HEK293 (cell line): ENCODE data around the gene MIR17HG.

Experiments
- CTCF ChIA-PET: fragments of 350-600 bp; formaldehyde crosslinking; extraction: SDS; loops from one replicate; lab custom pipeline; 2021; ENCODE audit warnings: antibody characterized with exemption; lab: Yijun Ruan, JAX
- POLR2A ChIA-PET: fragments of 300-600 bp; formaldehyde crosslinking; extraction: SDS; loops from one replicate; lab custom pipeline; 2020; ENCODE audit warnings: antibody characterized with exemption, inconsistent platforms; lab: Yijun Ruan, JAX
- H3K27ac ChIP-seq: fragments of 200-500 bp; sonication (Bioruptor generic); 2 replicates; pipeline ENCODE4 v1.5.1; 2014; ENCODE audit warnings: low read depth, low read length, control low read depth, inconsistent platforms; ENCODE audit errors: extremely low read depth
- H3K36me3 ChIP-seq, 2 experiments: fragments of 200-500 bp in 1 of 2; sonication (Bioruptor generic) in 1 of 2; 1 replicate in 1 of 2; 2 replicates in 1 of 2; pipeline ENCODE4 v1.5.1; 2014 to 2017; ENCODE audit warnings: inconsistent platforms in 2 of 2, low read length in 2 of 2; ENCODE audit not compliant: control insufficient read depth in 2 of 2, insufficient read depth in 1 of 2
- H3K4me1 ChIP-seq: fragments of 200-500 bp; sonication (Bioruptor generic); 2 replicates; pipeline ENCODE4 v1.5.1; 2014; ENCODE audit warnings: mild to moderate bottlenecking, low read length, inconsistent platforms; ENCODE audit not compliant: control insufficient read depth, insufficient read depth
- H3K4me3 ChIP-seq: 2 replicates; pipeline ENCODE4 v1.5.1; 2011; ENCODE audit warnings: low read depth, mild to moderate bottlenecking, control low read depth, low read length, moderate library complexity
- H3K9me3 ChIP-seq: fragments of 200-500 bp; sonication (Bioruptor generic); 2 replicates; pipeline ENCODE4 v1.5.1; 2014; ENCODE audit warnings: low read depth, low read length, inconsistent platforms; ENCODE audit not compliant: control insufficient read depth, insufficient read depth
- ELK4 ChIP-seq: IDR thresholded peaks from 2 replicates; pipeline ENCODE4 v1.6.1; 2011; ENCODE audit warnings: mild to moderate bottlenecking, low read depth, low read length, borderline replicate concordance
- KLF1 ChIP-seq: fragments of 450-650 bp; formaldehyde crosslinking; IDR thresholded peaks from 2 replicates; pipeline ENCODE4 v1.5.1; 2016; ENCODE audit warnings: missing biosample characterization, missing genetic modification characterization
- KLF8 ChIP-seq: fragments of 450-650 bp; formaldehyde crosslinking; IDR thresholded peaks from 2 replicates; pipeline ENCODE4 v1.5.1; 2016; ENCODE audit warnings: missing biosample characterization, missing genetic modification characterization
- KLF9 ChIP-seq: fragments of 450-650 bp; formaldehyde crosslinking; IDR thresholded peaks from 2 replicates; pipeline ENCODE4 v1.5.1; 2016; ENCODE audit warnings: missing biosample characterization, missing genetic modification characterization, low read depth
- PRDM10 ChIP-seq: fragments of 450-650 bp; formaldehyde crosslinking; IDR thresholded peaks from 2 replicates; pipeline ENCODE4 v1.5.1; 2016; ENCODE audit warnings: missing biosample characterization, missing genetic modification characterization
- RBAK ChIP-seq: fragments of 450-650 bp; formaldehyde crosslinking; IDR thresholded peaks from 2 replicates; pipeline ENCODE4 v1.5.1; 2016; ENCODE audit warnings: missing biosample characterization, missing genetic modification characterization
- SP2 ChIP-seq: fragments of 450-650 bp; formaldehyde crosslinking; IDR thresholded peaks from 2 replicates; pipeline ENCODE4 v1.5.1; 2016; ENCODE audit warnings: missing biosample characterization, missing genetic modification characterization
- WT1 ChIP-seq: fragments of 450-650 bp; formaldehyde crosslinking; IDR thresholded peaks from 2 replicates; pipeline ENCODE4 v1.5.1; 2016; ENCODE audit warnings: missing biosample characterization, missing genetic modification characterization
- ZBTB44 ChIP-seq: fragments of 450-650 bp; IDR thresholded peaks from 2 replicates; pipeline ENCODE4 v1.5.1; 2018; ENCODE audit warnings: missing biosample characterization, mild to moderate bottlenecking, missing genetic modification characterization
- ZFHX2 ChIP-seq: fragments of 450-650 bp; formaldehyde crosslinking; conservative IDR thresholded peaks from 2 replicates; pipeline ENCODE4 v1.5.1; 2016; ENCODE audit warnings: missing biosample characterization, missing genetic modification characterization
- ZIC2 ChIP-seq: fragments of 450-650 bp; formaldehyde crosslinking; IDR thresholded peaks from 2 replicates; pipeline ENCODE4 v1.5.1; 2016; ENCODE audit warnings: missing biosample characterization, missing genetic modification characterization
- ZNF112 ChIP-seq: fragments of 450-650 bp; formaldehyde crosslinking; IDR thresholded peaks from 2 replicates; pipeline ENCODE4 v1.5.0; 2017; ENCODE audit warnings: missing biosample characterization, missing genetic modification characterization
- ZNF184 ChIP-seq: fragments of 450-650 bp; IDR thresholded peaks from 2 replicates; pipeline ENCODE4 v1.5.1; 2018; ENCODE audit warnings: missing biosample characterization, mild to moderate bottlenecking, missing genetic modification characterization
- ZNF366 ChIP-seq: fragments of 450-650 bp; formaldehyde crosslinking; conservative IDR thresholded peaks from 2 replicates; pipeline ENCODE4 v1.5.1; 2016; ENCODE audit warnings: missing biosample characterization, missing genetic modification characterization
- ZNF529 ChIP-seq: fragments of 450-650 bp; formaldehyde crosslinking; IDR thresholded peaks from 2 replicates; pipeline ENCODE4 v1.5.1; 2017; ENCODE audit warnings: missing genetic modification characterization, missing biosample characterization; ENCODE audit not compliant: insufficient replicate concordance
- ZNF561 ChIP-seq: fragments of 450-650 bp; IDR thresholded peaks from 2 replicates; pipeline ENCODE4 v1.5.1; 2018; ENCODE audit warnings: missing biosample characterization, missing genetic modification characterization, borderline replicate concordance
- ZNF580 ChIP-seq: fragments of 450-650 bp; formaldehyde crosslinking; IDR thresholded peaks from 2 replicates; pipeline ENCODE4 v1.5.1; 2016; ENCODE audit warnings: missing biosample characterization, missing genetic modification characterization
- ZNF664 ChIP-seq: fragments of 450-650 bp; formaldehyde crosslinking; IDR thresholded peaks from 2 replicates; pipeline ENCODE4 v1.5.1; 2016; ENCODE audit warnings: missing biosample characterization, missing genetic modification characterization
- ZXDB ChIP-seq: fragments of 450-650 bp; formaldehyde crosslinking; IDR thresholded peaks from 2 replicates; pipeline ENCODE4 v1.5.1; 2016; ENCODE audit warnings: missing biosample characterization, missing genetic modification characterization

MIR17HG gene

GRCh38 chr13:91356919-91357612 lies 9.6 kb downstream of the MIR17HG start:
- TF ChIP-seq ZNF366 (tag by site-specific recombination) = no peak
- TF ChIP-seq KLF1 (tag by site-specific recombination) = no peak
- no peak for TF ChIP-seq ZNF664 (tag by site-specific recombination)
- no peak for TF ChIP-seq ZNF112 (tag by site-specific recombination)
- TF ChIP-seq ZNF561 = no peak
- no peak for TF ChIP-seq ZIC2 (tag by site-specific recombination)
- no peak for TF ChIP-seq RBAK (tag by site-specific recombination)
- TF ChIP-seq ZXDB (tag by site-specific recombination) = no peak
- TF ChIP-seq SP2 (tag by site-specific recombination) = no peak
- no peak for TF ChIP-seq KLF9 (tag by site-specific recombination)
- TF ChIP-seq ZNF529 (tag by site-specific recombination) = no peak
- no peak for TF ChIP-seq ZNF580
- TF ChIP-seq ZFHX2 = no peak
- no peak for TF ChIP-seq ZBTB44 (tag by site-specific recombination)
- no peak for TF ChIP-seq ZNF184 (tag by site-specific recombination)
- no peak for TF ChIP-seq PRDM10 (tag by site-specific recombination)
- no peak for TF ChIP-seq KLF8 (tag by site-specific recombination)
- TF ChIP-seq ELK4 = no peak
- no peak for TF ChIP-seq WT1 (tag by site-specific recombination)
- Histone ChIP-seq H3K27ac (no peak overlapping the region), H3K4me3 (no peak overlapping the region), H3K4me1 (no peaks in the 10 kb centered on the region), H3K36me3 (peaks cover 0 to 68% of the 10 kb centered on the region in 2 experiments; a peak in 1 of 3 replicates), H3K9me3 (no peaks in the 10 kb centered on the region)
- CTCF ChIA-PET = no interaction called here
- POLR2A ChIA-PET = no interaction called here
